GM23248 (cell line): ENCODE measurements around the gene TMEM131.
"Not testable (repeated sequence)": the region's sequence is repeated elsewhere in the genome, so short reads cannot be mapped to it uniquely, and the experiment has no call there.

Experiments used
- EZH2 ChIP-seq: fragments of 200-600 bp; sonication (generic); IDR thresholded peaks from 2 replicates; pipeline ENCODE4 v1.6.1; 2018; ENCODE audit warnings: antibody characterized with exemption, mild to moderate bottlenecking; ENCODE audit not compliant: insufficient read depth, poor library complexity, severe bottlenecking
- EZH2phosphoT487 ChIP-seq: fragments of 200-600 bp; sonication (generic); IDR thresholded peaks from 2 replicates; pipeline ENCODE4 v1.6.1; 2018; ENCODE audit warnings: antibody characterized with exemption, moderate library complexity, mild to moderate bottlenecking, low read depth; ENCODE audit not compliant: insufficient read depth

GRCh38 chr2:97829255-97829654 lies 166.5 kb downstream of the TMEM131 start:
- TF ChIP-seq EZH2phosphoT487, EZH2: not testable (repeated sequence)
